SK-N-SH (cell line): ENCODE data around the gene ZFP92. TPM values are rescaled to one million over a fixed set of nuclear protein-coding genes. Genes with fewer than 3 reads are reported as not detected.

ENCODE experiments used
- CTCF ChIA-PET: fragments of 300-600, 350-600 bp; formaldehyde crosslinking; extraction: SDS; loops from one replicate; lab custom pipeline; 2021; lab: Yijun Ruan, JAX
- POLR2A ChIA-PET: fragments of 350-600 bp; sonication (Branson Sonifier 250); formaldehyde crosslinking; extraction: SDS; loops from one replicate; lab custom pipeline; 2020; ENCODE audit warnings: antibody characterized with exemption, inconsistent platforms; lab: Yijun Ruan, JAX
- DNase-seq: peaks from one replicate; pipeline ENCODE4 v3.0.0; 2012
- H2AFZ ChIP-seq: fragments of 200-600 bp; sonication (generic); 2 replicates; pipeline ENCODE4 v1.8.1; 2016; ENCODE audit warnings: antibody characterized with exemption, mild to moderate bottlenecking, low read depth
- H3F3A ChIP-seq: fragments of 200-600 bp; sonication (generic); replicated peaks from 2 replicates; pipeline ENCODE3; 2016; ENCODE audit warnings: antibody characterized with exemption, mild to moderate bottlenecking; ENCODE audit not compliant: insufficient read depth
- H3K27ac ChIP-seq, 2 experiments: fragments of 200-500 bp in 1 of 2; fragments of 200-600 bp in 1 of 2; sonication (Bioruptor generic) in 1 of 2; sonication (generic), shearing (Covaris generic) in 1 of 2; 2 replicates each; pipeline versions ENCODE4 v1.5.1 to v1.6.1; 2014 to 2016; ENCODE audit warnings: low read depth in 2 of 2, inconsistent platforms in 1 of 2, low read length in 1 of 2, mild to moderate bottlenecking in 1 of 2, mixed read lengths in 1 of 2
- H3K27me3 ChIP-seq: fragments of 200-600 bp; sonication (generic), shearing (Covaris generic); 2 replicates; pipeline ENCODE4 v1.6.1; 2016; ENCODE audit warnings: mixed run types; ENCODE audit not compliant: insufficient read depth
- H3K36me3 ChIP-seq, 2 experiments: fragments of 200-500 bp in 1 of 2; fragments of 200-600 bp in 1 of 2; sonication (Bioruptor generic) in 1 of 2; sonication (generic) in 1 of 2; replicated peaks in 1 of 2; 2 replicates each; pipeline versions ENCODE3 to v1.5.1; 2014 to 2016; ENCODE audit warnings: low read length in 1 of 2, mild to moderate bottlenecking in 1 of 2; ENCODE audit not compliant: insufficient read depth in 2 of 2, control insufficient read depth in 1 of 2
- H3K4me1 ChIP-seq, 2 experiments: fragments of 200-500 bp in 1 of 2; fragments of 200-600 bp in 1 of 2; sonication (Bioruptor generic) in 1 of 2; sonication (generic), shearing (Covaris generic) in 1 of 2; 2 replicates each; pipeline versions ENCODE4 v1.5.1 to v1.6.1; 2014 to 2016; ENCODE audit warnings: low read depth in 1 of 2, low read length in 1 of 2, mixed run types in 1 of 2; ENCODE audit not compliant: insufficient read depth in 2 of 2, control insufficient read depth in 1 of 2
- H3K4me2 ChIP-seq: fragments of 200-600 bp; sonication (generic), shearing (Covaris generic); 2 replicates; pipeline ENCODE4 v1.6.1; 2017; ENCODE audit warnings: mixed run types
- H3K4me3 ChIP-seq, 2 experiments: fragments of 200-500 bp in 1 of 2; fragments of 200-600 bp in 1 of 2; sonication (Bioruptor generic) in 1 of 2; sonication (generic), shearing (Covaris generic) in 1 of 2; 2 replicates each; pipeline versions ENCODE4 v1.5.1 to v1.8.1; 2014 to 2016; ENCODE audit warnings: low read depth in 2 of 2, inconsistent platforms in 1 of 2, low read length in 1 of 2, mild to moderate bottlenecking in 1 of 2, mixed read lengths in 1 of 2, moderate library complexity in 1 of 2
- H3K79me2 ChIP-seq: fragments of 200-600 bp; sonication (generic); 2 replicates; pipeline ENCODE4 v1.8.1; 2017; ENCODE audit warnings: mild to moderate bottlenecking; ENCODE audit not compliant: insufficient read depth
- H3K9ac ChIP-seq: fragments of 200-600 bp; sonication (generic); 2 replicates; pipeline ENCODE4 v1.6.1; 2017; ENCODE audit warnings: mixed run types
- H3K9me2 ChIP-seq: fragments of 200-600 bp; sonication (generic); 2 replicates; pipeline ENCODE4 v1.6.1; 2017; ENCODE audit warnings: mixed run types
- H3K9me3 ChIP-seq: fragments of 200-600 bp; sonication (generic); 2 replicates; pipeline ENCODE4 v1.6.1; 2017; ENCODE audit warnings: mixed run types, mild to moderate bottlenecking, moderate library complexity
- H4K20me1 ChIP-seq: fragments of 200-600 bp; sonication (generic); 2 replicates; pipeline ENCODE4 v1.6.1; 2017; ENCODE audit warnings: mild to moderate bottlenecking, mixed run types; ENCODE audit not compliant: insufficient read depth
- GATA2 ChIP-seq: sonication (generic); formaldehyde crosslinking; IDR thresholded peaks from 2 replicates; pipeline ENCODE4 v1.5.0; 2020; ENCODE audit warnings: mild to moderate bottlenecking, missing genetic modification reagents
- MEF2A ChIP-seq: IDR thresholded peaks from 2 replicates; pipeline ENCODE4 v1.4.0; 2012; ENCODE audit warnings: low read depth, borderline replicate concordance
- MXI1 ChIP-seq: IDR thresholded peaks from 2 replicates; pipeline ENCODE4 v1.6.1; 2012; ENCODE audit warnings: mild to moderate bottlenecking, low read depth, low read length, improper control_type of control experiment
- WGBS: methylation state at CpG from one replicate; pipeline ENCODE4 v1.1.6; 2017; ENCODE audit warnings: low lambda C conversion rate; 5-methylcytosine and 5-hydroxymethylcytosine counted together
- polyA plus RNA-seq, 3 experiments: library from polyadenylated mRNA; depleted of rRNA; stranded (reverse); fragments of >200 nt; gene quantifications; 2 replicates each; pipeline ENCODE4 v1.2.3, GENCODE V29; 2012
- TF ChIP-seq, protein P1 (sequence below): IDR thresholded peaks from 2 replicates; pipeline ENCODE4 v1.4.0; 2012; ENCODE audit warnings: low read depth, borderline replicate concordance
- TF ChIP-seq, protein P2 (sequence below): IDR thresholded peaks from 2 replicates; pipeline ENCODE4 v1.4.0; 2012; ENCODE audit warnings: low read depth
- TF ChIP-seq, protein P3 (sequence below): IDR thresholded peaks from 2 replicates; pipeline ENCODE4; 2012
- TF ChIP-seq, protein P4 (sequence below): fragments of 150-350 bp; IDR thresholded peaks from 2 replicates; pipeline ENCODE4 v1.6.1; 2016; ENCODE audit warnings: mild to moderate bottlenecking, low read depth, low read length

ZFP92 gene
- polyA plus RNA-seq, 1 of the 3 experiments (the other 2 are of a cell fraction), result 0.28 TPM

DNA sequence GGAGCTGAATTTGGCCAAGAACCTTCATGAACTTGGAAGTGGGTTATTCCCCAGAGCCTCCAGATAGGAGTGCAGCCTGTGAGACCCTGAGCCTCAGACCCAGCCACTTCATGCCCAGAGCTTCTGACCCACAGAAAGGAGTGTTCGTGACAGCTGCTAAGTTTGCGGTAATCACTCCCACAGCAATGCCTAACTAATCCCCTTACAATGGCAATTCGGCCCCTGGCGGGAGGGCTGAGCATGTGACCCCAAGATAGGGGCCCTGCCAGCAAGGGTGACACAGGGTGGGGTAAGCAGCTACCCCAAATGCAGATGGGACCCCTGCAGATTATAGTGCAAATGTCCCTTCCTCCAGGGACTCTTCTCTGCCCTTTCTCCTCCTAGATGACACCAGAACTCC lies 32.7 kb upstream of the ZFP92 start (continued):
- no peak for TF ChIP-seq MXI1
- no peak for TF ChIP-seq GATA2 (CRISPR knock-in tag)

DNA sequence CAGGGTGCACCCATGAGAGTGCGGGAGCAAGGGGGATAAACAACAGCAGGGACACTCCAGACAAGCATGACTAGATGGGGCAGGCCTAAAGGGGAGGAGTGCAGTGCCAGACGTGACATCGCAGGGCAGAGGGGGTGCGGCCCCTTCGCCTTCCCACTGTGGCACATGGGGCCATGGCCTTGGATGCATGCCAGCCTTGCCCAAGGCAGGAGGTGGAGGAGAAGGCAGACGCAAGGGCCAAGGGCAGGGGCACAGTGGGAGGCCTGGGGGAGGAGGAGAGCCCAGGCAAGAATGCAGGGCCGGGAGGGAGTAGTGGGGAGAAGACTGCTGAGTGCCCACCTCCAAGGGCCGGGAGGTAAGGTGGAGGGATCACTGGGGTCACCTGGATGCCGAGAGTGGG lies 31.8 kb upstream of the ZFP92 start:
- Histone ChIP-seq H3K27ac (no peak overlapping the region), H3K4me2 (no peak overlapping the region), H3K9ac (no peak overlapping the region), H3F3A (peaks cover 3% of the 10 kb centered on the region), H3K9me2 (no peaks in the 10 kb centered on the region), H3K79me2 (no peaks in the 10 kb centered on the region), H3K9me3 (no peaks in the 10 kb centered on the region), H3K27me3 (peaks cover 10% of the 10 kb centered on the region), H3K36me3 (no peaks in the 10 kb centered on the region), H3K4me3 (no peak overlapping the region)
- POLR2A ChIA-PET, result no interaction called here
- 20% methylated on average over 3 of the region's 9 CpGs for WGBS
- DNase-seq, result no peak
- TF ChIP-seq, protein P1, sequence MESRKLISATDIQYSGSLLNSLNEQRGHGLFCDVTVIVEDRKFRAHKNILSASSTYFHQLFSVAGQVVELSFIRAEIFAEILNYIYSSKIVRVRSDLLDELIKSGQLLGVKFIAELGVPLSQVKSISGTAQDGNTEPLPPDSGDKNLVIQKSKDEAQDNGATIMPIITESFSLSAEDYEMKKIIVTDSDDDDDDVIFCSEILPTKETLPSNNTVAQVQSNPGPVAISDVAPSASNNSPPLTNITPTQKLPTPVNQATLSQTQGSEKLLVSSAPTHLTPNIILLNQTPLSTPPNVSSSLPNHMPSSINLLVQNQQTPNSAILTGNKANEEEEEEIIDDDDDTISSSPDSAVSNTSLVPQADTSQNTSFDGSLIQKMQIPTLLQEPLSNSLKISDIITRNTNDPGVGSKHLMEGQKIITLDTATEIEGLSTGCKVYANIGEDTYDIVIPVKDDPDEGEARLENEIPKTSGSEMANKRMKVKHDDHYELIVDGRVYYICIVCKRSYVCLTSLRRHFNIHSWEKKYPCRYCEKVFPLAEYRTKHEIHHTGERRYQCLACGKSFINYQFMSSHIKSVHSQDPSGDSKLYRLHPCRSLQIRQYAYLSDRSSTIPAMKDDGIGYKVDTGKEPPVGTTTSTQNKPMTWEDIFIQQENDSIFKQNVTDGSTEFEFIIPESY, result no peak
- no peak for TF ChIP-seq MXI1
- TF ChIP-seq, protein P2, sequence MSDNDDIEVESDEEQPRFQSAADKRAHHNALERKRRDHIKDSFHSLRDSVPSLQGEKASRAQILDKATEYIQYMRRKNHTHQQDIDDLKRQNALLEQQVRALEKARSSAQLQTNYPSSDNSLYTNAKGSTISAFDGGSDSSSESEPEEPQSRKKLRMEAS, result no peak
- TF ChIP-seq, all 33 proteins: peak for 0
- H2AFZ ChIP-seq, result no peak overlapping the region
- peaks cover 0 to 3% of the 10 kb centered on the region in 2 experiments; a peak in 1 of 4 replicates for H3K4me1 ChIP-seq
- no peaks in the 10 kb centered on the region for H4K20me1 ChIP-seq
- CTCF ChIA-PET, result interaction anchor here (1.5 to 3.2 kb wide), 2 partner anchors 82 to 347 kb away, joined by 3 to 17 read pairs; no protein-coding TSS in a partner anchor

DNA sequence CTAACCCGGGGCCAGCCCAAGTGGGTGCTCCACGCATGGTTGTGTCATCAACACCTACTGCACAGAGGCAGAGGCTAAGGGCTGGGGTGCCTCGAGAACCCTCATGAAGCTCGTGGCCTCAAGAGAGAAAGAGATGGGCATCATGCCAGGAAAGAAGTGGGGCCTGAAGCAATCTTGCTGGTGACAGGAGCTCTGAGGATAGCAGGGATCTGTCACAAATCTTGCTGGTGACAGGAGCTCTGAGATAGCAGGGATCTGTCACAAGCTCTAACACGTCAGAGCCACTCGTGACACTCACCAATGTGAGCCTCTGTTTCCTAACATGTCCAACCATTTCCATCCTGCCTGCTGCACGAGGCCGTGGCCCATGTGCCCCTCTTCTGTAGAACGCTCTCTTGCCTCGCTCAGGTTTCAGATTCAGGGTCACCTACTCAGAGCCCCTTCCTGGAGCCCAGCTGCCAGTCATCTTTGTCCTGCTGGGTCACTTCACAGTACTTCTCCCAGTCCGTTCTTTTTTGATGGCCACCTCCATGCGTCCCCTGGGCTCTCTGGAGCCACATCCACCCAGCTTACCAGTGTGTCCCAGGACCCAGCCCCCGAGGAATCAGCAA lies 31.2 kb upstream of the ZFP92 start:
- DNase-seq, result peak; percentile 47
- Histone ChIP-seq H2AFZ (no peak overlapping the region), H3K79me2 (no peaks in the 10 kb centered on the region), H3K4me1 (peaks cover 0 to 3% of the 10 kb centered on the region in 2 experiments; a peak in 1 of 4 replicates), H3F3A (peaks cover 3% of the 10 kb centered on the region), H3K4me3 (no peak overlapping the region), H3K9me3 (no peaks in the 10 kb centered on the region), H3K9me2 (no peaks in the 10 kb centered on the region), H3K9ac (no peak overlapping the region), H4K20me1 (no peaks in the 10 kb centered on the region), H3K4me2 (no peak overlapping the region), H3K36me3 (no peaks in the 10 kb centered on the region), H3K27me3 (peaks cover 4% of the 10 kb centered on the region), H3K27ac (no peak overlapping the region)
- 40% methylated on average over 13 of the region's 13 CpGs for WGBS
- CTCF ChIA-PET, result interaction anchor here (1.5 to 3.2 kb wide), 2 partner anchors 81 to 348 kb away, joined by 3 to 17 read pairs; no protein-coding TSS in a partner anchor
- no peak for TF ChIP-seq MEF2A
- TF ChIP-seq, protein P3, sequence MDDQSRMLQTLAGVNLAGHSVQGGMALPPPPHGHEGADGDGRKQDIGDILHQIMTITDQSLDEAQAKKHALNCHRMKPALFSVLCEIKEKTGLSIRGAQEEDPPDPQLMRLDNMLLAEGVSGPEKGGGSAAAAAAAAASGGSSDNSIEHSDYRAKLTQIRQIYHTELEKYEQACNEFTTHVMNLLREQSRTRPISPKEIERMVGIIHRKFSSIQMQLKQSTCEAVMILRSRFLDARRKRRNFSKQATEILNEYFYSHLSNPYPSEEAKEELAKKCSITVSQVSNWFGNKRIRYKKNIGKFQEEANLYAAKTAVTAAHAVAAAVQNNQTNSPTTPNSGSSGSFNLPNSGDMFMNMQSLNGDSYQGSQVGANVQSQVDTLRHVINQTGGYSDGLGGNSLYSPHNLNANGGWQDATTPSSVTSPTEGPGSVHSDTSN, result no peak
- TF ChIP-seq, protein P4, sequence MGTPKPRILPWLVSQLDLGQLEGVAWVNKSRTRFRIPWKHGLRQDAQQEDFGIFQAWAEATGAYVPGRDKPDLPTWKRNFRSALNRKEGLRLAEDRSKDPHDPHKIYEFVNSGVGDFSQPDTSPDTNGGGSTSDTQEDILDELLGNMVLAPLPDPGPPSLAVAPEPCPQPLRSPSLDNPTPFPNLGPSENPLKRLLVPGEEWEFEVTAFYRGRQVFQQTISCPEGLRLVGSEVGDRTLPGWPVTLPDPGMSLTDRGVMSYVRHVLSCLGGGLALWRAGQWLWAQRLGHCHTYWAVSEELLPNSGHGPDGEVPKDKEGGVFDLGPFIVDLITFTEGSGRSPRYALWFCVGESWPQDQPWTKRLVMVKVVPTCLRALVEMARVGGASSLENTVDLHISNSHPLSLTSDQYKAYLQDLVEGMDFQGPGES, result no peak
- POLR2A ChIA-PET, result no interaction called here
